ENCODE data around the gene SOCS4.

DNA sequence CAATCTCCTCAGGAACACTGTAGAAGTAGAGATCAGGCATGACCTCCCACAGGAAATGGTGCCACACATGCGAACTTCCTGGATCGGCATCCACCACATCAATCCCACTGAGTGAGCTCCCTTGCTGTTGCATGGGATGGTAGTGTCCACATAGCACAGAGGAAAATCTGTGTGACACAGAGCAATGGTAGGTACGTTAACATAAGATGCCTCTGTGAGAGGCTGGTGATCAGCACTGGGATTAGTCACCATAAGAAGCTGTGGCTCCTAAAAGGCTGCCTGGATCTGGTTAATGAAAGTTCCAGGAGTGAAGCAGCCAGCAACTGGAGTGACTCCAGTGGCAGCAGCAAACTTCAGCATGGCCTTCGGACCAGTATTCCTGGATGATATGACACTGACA lies 22.0 kb upstream of the SOCS4 start:
- TF ChIP-seq POLR2AphosphoS5 (IDR thresholded peaks at IDR 0.05; ENCODE audit: low read depth, low read length) (no peak), POLR2A (IDR thresholded peaks at IDR 0.05; ENCODE audit: low read depth, low read length) (no peak)

All from GM12892 (cell line).